HG03342 (cell line): ENCODE results near the gene EAPP.
A peak's percentile ranks its signal among the peaks of the same experiment; 100 is the strongest.
"Not testable (repeated sequence)": the region's sequence is repeated elsewhere in the genome, so short reads cannot be mapped to it uniquely, and the experiment has no call there.

Experiments
- ATAC-seq: cut with Tn5 transposase; IDR thresholded peaks from one replicate; pipeline ENCODE4 v1.9.1; 2021; ENCODE audit warnings: mild to moderate bottlenecking, moderate library complexity; ENCODE audit not compliant: unreplicated experiment

EAPP gene

DNA sequence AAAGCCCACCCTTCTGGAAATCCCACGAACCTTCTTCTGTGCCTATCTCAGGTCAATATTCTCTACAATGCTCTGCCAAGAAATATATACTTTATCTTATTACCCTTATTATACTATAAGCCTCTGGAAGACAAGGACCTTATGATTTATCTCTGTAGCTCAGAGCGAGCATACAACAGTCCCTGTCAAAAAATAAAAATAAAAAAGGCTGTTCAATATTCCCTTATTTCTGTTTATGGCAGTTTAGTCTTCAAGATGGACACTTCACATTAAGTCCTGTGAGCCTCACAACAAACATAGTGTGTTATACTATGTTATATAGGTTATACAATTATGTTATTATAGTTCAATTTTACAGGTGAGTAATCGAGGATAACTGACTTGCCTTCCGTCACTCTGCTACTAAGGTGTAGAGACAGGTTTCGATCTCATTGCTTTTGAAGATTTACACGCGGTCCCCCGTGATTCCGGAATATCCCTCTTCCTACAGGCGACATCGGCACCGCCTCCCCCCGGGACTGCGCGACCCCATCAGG, 562 bp downstream of the EAPP start:
- peak; percentile 21 for ATAC-seq

DNA sequence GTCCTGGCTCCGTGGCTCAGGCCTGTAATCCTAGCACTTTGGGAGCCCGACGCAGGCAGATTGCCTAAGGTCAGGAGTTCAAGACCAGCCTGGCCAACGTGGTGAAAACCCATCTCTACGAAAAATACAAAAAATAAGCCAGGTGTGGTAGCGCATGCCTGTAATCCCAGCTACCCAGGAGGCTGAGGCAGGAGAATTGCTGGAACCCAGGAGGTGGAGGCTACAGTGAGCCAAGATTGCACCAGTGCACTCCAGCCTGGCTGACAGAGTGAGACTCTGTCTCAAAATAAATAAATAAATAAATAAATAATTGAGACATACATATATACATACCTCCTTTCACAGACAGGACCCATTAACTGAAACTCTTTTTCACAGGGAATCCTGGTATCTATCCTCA, 1.4 kb downstream of the EAPP start:
- not testable (repeated sequence) for ATAC-seq

DNA sequence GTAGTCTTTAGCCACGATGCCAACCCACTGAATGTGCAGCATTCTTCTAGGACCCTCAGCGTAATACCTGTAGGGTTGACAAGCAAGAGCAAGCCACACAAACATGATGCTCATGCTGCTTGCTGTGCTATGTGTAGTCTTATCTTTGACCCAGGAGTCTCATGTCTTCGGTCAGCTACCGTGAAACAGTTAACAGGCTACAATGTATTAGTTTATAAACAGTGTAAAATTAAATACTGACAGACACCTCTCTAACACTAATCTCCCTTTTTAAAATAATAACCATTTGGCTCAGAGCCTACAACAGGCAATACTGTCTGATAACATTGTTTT, 1.9 kb downstream of the EAPP start:
- no peak for ATAC-seq

DNA sequence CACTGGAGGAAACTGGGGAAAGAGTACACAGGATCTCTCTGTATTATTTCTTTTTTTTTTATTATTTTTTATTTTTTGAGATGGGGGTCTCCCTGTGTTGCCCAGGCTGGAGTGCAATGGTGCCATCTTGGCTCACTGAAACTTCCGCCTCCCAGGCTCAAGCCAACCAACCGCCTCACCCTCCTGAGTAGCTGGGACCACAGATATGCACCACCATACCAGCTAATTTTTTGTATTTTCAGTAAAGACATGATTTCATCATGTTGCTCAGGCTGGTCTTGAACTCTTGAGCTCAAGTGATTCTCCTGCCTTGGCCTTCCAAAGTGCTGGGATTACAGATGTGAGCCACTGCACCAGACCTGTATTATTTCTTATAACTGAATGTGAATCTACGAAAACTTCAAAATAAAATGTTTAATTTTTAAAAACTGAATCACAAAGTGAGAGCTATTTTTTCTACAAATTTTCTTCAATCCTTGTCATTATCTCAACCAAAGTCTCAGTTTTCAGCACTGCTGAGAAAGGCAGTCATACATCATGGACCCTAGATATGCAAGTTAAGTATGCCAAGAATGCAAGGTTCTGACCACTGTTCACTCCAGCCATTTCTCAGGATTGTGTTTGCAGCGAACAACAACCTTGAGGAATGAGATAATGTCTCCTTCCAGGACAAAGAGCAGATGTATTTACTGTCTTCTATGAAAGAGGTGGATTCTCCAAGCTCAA, 2.4 kb downstream of the EAPP start:
- no peak for ATAC-seq

DNA sequence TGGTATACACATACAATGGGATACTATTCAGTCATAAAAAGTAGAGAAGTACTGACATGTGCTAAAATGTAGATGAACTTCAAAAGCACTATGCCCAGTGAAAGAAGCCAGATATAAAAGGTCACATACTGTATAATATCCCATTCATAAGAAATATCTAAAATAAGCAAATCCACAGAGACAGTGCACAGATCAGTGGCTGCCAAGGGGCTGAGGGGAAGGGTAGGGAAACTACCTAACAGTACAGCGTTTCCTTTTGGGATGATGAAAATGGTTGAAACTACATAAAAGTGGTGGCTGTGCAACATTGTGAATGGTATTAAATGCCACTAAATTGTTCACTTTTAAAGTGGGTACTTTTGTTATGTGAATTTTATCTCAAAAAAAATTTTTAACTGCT, 11.9 kb downstream of the EAPP start:
- ATAC-seq, result no peak

DNA sequence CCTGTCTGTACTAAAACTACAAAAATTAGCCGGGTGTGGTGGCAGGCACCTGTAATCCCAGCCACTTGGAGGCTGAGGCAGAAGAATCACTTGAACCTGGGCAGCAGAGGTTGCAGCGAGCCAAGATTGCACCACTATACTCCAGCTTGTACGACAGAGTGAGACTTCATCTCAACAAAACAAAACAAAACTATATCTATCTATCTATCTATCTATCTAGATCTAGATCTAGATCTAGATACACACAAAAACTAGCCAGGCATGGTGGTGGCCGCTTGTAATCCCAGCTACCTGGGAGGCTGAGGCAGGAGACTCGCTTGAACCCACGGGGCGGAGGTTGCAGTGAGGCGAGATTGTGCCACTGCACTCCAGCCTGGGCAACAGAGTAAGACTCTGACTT, 15.3 kb downstream of the EAPP start:
- not testable (repeated sequence) for ATAC-seq

DNA sequence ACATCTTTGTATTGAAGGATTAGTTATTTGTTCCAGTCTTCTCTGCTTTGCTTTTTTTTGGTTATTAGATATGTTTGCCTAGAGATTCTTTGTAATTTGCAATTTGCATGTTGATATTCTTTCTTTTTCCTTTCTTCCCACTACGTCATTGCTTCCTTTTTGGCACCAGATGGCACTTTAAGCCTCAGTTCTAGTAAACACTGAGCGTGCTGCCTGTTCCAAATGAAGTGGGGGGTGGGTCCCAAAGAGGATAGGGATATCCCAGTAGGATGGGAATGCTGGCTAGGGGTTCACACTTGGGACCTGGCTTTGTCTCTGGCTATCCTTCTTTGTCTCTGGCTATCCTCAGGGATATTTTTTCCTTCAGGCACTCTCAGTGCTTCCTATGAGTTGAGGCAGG, 17.0 kb downstream of the EAPP start:
- no peak for ATAC-seq

DNA sequence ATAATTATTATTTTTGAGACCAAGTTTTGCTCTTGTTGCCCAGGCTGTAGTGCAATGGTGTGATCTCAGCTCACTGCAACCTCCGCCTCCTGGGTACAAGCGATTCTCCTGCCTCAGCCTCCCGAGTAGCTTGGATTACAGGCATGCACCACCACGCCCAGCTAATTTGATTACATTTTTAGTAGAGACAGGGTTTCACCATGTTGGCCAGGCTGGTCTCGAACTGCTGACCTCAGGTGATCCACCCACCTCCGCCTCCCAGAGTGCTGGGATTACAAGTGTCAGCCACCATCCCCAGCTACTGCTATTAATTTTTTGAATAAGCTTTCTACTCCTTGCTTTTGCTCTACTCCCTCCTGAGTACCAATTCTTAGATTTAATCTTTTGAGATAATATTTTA, 18.4 kb downstream of the EAPP start:
- ATAC-seq, result not testable (repeated sequence)

DNA sequence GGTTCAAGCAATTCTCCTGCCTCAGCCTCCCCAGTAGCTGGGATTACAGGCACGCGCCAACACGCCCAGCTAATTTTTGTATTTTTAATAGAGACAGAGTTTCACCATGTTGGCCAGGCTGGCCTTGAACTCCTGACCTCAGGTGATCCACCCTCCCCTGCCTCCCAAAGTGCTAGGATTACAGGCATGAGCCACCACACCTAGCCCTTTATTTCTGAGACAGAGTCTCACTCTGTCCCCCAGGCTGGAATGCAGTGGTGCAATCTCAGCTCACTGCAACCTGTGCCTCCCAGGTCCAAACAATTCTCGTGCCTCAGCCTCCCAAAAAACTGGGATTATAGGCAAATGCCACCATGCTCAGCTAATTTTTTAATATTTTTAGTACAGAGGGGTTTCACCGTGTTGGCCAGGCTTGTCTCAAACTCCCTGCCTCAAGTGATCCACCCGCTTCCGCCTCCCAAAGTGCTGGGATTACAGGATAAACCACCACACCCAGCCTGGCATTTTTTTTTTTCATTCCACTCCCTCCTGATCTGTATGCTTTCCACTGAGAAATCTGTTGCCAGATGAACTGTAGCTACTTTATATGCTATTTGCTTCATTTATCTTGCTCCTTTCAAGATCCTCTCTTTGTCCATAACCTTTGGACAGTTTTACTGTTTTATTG, 19.1 kb downstream of the EAPP start:
- ATAC-seq, result not testable (repeated sequence)

DNA sequence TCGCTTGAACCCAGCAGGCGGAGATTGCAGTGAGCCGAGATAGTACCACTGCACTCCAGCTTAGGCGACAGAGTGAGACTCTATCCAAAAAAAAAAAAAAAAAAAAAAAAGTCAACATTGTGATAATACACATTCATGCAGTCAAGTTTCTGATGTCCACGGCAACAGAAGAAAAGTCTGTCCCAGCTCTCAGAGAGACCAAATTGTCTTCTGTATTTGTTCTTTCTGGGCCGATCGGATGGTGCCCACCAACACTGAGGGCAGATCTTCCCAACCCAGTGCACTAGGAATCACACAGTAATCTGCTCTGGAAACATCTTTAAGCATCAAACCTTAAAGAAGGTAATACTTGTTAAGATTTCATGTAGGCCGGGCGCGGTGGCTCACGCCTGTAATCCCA, 31.6 kb downstream of the EAPP start:
- ATAC-seq, result no peak

DNA sequence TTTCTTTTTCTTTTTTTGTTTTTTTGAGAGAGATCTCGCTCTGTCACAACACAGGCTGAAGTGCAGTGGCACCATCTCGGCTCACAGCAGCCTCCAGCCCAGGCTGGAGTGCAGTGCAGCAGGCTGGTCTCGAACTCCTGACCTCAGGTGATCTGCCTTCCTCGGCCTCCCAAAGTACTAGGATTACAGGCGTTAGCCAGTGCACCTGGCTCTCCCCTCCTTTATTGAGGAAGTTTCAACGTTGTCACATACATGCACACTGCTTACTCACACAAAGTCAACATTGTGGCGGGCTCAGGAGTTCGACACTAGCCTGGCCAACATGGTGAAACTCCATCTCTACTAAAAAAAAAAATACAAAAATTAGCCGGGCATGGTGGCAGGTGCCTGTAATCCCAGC, 32.0 kb downstream of the EAPP start:
- ATAC-seq, result no peak

DNA sequence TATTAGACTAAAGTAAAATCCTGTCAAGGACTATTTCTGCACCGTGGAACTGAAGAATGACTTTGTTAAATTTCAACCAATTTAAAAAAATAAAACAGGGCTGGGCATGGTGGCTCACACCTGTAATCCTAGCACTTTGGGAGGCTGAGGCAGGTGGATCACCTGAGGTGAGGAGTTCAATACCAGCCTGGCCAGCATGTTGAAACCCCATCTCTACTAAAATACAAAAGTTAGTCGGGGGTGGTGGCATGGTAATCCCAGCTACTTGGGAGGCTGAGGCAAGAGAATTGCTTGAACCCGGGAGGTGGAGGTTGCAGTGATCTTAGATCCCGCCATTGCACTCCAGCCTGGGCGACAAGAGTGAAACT, 34.4 kb downstream of the EAPP start:
- ATAC-seq, result not testable (repeated sequence)

DNA sequence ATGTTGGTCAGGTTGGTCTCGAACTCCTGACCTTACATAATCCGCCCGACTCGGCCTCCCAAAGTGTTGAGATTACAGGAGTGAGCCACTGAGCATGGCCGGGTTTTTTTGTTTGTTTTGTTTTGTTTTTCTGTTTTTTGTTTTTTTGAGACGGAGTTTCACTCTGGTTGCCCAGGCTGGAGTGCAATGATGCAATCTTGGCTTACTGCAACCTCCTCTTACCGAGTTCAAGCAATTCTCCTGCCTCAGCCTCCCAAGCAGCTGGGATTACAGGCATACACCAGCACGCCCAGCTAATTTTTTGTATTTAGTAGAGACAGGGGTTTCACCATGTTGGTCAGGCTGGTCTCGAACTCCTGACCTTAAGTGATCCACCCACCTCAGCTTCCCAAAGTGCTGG, 35.5 kb downstream of the EAPP start:
- ATAC-seq, result not testable (repeated sequence)

DNA sequence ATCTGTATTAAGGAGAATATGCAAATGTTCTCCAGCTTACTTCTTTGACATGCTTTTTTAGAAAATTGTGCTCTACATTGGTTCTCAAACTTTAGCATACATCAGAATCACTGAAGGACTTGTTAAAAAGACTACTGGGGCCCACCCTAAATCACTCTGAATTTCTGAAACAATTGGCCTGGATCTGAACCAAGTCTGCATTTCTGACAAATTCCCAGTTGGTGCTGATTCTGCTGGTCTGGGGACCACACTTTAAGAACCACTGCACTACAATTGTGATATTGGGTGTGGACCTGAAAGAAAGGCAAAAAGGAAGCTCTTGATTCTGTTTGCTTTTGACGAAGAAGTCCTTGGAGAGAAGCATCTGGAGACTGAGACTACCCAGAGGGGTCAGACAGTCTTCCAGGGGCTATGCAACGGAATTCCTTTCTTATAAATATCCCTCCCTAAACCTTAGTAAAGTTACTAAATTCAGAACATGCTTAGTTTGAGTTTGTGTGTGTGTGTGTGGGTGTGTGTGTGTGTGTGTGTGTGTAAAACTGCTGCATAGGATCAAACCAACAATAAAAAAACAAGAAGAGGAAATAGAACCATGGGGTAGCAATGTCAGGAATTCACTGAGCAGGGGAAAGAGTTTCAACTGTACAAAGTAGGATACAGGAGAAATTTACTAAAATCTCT, 36.8 kb downstream of the EAPP start:
- no peak for ATAC-seq

DNA sequence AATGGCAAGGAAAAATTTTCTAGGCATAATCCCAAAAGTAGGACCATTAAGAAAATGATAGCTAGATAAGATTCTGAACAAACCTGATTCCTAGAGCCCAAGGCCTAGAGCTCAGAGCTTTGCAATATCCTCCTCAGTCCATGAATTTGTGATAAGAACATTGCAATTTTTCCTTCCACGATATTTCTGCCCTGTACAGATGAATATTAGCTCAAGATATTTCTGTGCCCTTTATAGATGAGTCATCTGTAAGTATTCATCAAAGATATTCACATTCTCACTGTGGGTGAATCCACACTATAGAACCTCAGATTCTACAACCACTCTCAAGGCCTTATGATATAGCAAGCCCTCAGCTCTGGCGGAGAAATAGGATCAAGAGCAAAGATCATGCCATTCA, 37.5 kb downstream of the EAPP start:
- ATAC-seq, result no peak

DNA sequence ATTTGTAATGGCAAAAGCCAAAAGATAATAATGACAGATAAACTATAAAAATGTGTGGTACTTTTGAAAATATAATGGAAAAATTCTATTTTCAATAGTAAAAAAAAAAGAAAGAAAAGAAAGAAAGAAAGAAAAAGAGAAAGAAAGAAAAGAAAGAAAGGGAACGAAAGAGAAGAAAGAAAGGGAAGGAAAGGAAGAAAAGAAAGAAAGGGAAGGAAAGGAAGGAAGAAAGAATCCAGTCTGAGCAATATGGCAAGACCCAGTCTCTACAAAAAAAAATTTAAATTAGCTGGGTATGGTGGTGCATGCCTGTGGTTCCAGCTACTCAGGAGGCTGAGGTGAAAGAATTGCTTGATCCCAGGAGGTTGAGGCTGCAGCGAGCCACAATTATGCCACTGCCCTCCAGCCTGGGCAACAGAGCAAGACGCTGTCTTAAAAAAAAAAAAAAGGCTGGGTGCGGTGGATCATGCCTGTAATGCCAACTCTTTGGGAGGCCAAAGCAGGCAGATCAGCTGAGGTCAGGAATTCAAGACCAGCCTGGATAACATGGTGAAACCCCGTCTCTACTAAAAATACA, 38.4 kb downstream of the EAPP start:
- no peak for ATAC-seq

DNA sequence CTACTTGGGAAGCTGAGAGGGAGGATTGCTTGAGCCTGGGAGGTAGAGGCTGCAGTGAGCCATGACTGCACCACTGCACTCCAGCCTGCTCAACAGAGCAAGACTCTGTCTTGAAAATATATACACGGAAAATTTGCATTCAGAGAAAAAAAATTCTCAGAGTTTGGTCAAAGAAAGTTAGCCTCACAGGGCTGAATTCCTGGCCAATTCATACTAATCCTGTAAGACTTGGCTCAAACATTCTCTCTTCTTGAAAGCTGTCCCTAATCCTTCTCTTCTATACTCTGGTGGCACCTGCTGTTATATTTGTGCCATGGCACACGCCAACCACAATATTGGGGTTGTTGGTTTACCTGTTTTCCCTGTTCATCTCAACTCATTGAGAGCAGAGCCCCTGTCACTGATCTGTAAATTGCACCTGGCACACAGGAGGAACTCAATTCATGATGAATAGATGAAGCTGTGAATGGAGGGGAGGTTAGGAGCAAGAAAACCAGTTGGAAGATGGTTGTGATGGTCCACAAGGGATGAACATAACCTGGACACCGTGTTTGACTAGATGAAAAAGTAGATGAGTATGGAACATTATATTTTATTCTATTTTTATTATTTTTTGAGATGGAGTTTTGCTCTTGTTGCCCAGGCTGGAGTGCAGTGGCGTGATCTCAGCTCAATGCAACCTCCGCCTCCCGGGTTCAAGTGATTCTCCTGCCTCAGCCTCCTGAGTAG, 40.7 kb downstream of the EAPP start:
- ATAC-seq, result no peak

DNA sequence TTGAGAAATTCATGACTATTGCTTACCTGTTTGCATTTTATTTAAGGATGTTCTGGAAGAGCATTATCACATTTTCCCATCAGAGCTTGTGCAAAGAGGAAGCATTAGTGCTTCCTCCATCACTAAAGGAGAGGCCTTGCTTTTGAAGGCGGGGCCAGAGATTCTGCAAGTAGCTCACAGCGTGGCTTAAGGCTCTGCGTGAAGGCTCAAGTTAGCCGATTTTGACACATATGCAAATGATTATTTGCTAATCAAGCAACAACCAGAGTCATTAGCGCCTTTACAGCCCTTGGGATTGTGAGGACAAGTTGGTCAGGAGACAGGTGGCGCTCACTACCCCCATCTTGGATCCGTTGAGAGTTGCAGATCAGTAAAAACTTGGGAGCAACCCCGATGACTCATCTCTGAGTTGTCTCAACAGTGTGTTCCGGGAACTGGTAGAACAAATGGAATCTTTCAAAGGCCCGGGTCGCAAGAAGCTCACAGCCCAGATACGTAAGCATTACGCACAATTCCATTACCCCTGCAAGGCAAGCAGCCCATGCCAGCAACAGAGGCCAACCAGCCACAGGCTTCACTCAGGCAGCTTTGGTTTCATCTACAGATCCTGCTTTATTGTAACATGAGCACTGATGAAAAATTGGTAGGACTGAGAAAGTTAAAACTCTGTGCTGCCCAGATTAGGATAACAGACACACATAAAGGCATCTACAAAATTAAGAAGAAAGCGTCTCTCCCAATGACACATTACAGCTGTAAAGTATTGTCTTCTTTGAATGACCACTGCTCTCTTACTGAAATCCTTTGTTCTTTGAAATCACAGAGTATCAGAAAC, 42.6 kb downstream of the EAPP start:
- ATAC-seq, result no peak

DNA sequence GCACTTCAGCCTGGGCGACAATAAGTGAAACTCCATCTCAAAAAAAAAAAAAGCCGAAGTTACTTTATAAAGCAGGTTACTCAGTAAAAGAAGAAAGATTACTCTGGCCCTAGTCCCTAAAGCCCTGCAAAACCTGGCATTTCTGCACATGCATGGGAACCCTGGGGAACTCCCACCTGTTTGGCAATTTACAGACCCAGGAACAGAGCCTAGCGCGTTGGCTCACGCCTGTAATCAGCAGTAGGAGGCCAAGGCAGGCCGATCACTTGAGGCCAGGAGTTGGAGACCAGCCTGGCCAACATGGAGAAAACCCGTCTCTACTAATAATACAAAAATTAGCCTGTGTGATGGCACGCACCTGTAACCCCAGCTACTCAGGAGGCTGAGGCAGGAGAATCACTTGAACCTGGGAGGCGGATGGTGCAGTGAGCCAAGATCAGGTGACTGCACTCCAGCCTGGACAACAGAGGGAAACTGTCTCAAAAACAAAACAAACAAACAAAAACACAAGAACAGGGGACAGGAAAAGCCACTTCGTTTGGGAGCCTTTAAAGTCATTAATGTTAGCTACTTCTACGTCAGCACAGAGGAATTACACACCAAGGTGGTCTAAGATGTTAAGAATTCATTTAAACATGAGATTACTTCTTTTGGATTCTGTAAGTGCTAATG, 43.4 kb downstream of the EAPP start:
- ATAC-seq, result no peak

DNA sequence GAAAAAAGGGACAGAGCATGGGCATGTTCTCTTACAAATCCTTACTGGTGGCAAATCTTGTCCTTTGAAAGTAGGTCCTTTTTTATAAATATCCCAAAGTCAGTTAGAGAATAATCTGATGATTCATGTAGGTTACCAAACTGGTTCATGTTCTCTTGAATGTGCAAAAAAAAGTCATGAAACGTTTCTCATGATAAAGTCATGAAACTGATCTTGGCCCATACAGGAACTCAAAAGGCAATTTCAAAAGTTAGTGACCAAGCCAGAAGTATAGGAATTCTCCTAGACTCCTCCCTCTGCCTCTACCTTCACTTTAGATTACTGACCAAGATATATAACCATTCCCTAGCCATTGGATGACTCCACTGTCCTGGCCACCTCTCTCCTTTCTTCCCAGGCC, 50.2 kb downstream of the EAPP start:
- no peak for ATAC-seq
